ENCODE data around the gene RAD51B.

RAD51B gene

GRCh38 chr14:68154275-68154674, 334.7 kb downstream of the RAD51B start:
- DNase-seq: no peak

- no peak for DNase-seq
Measured at GRCh38 chr14:68157971-68158371, 338.4 kb downstream of the RAD51B start.

- DNase-seq: no peak
Measured at GRCh38 chr14:68158640-68159039, 339.1 kb downstream of the RAD51B start.

- no peak for DNase-seq
Measured at GRCh38 chr14:68159701-68160633, 340.4 kb downstream of the RAD51B start.

GRCh38 chr14:68160779-68161546, 341.4 kb downstream of the RAD51B start:
- no peak for DNase-seq

- no peak for DNase-seq
Measured at GRCh38 chr14:68162887-68163286, 343.3 kb downstream of the RAD51B start.

- no peak for DNase-seq
Measured at GRCh38 chr14:68164711-68165113, 345.1 kb downstream of the RAD51B start.

- DNase-seq: no peak
Measured at GRCh38 chr14:68165274-68165843, 345.8 kb downstream of the RAD51B start.

GRCh38 chr14:68166731-68167382, 347.3 kb downstream of the RAD51B start:
- no peak for DNase-seq

GRCh38 chr14:68167383-68168087, 348.0 kb downstream of the RAD51B start:
- no peak for DNase-seq

GRCh38 chr14:68168460-68169109, 349.0 kb downstream of the RAD51B start:
- DNase-seq: no peak

- DNase-seq: no peak
Measured at GRCh38 chr14:68172216-68172615, 352.6 kb downstream of the RAD51B start.

GRCh38 chr14:68172627-68173026, 353.0 kb downstream of the RAD51B start:
- no peak for DNase-seq

- no peak for DNase-seq
Measured at GRCh38 chr14:68173227-68173972, 353.8 kb downstream of the RAD51B start.

GRCh38 chr14:68174446-68174845, 354.9 kb downstream of the RAD51B start:
- no peak for DNase-seq

GRCh38 chr14:68176687-68177086, 357.1 kb downstream of the RAD51B start:
- DNase-seq: no peak

- no peak for DNase-seq
Measured at GRCh38 chr14:68177728-68178127, 358.1 kb downstream of the RAD51B start.

- no peak for DNase-seq
Measured at GRCh38 chr14:68178282-68178681, 358.7 kb downstream of the RAD51B start.

- no peak for DNase-seq
Measured at GRCh38 chr14:68181519-68182326, 362.1 kb downstream of the RAD51B start.

- no peak for DNase-seq
Measured at GRCh38 chr14:68182492-68182891, 362.9 kb downstream of the RAD51B start.
